DOHH2 (cell line): ENCODE measurements around the gene ZFHX2.

Experiments
- H3F3A ChIP-seq: fragments of 200-600 bp; sonication (generic), shearing (Covaris generic); 2 replicates; pipeline ENCODE4 v1.6.0; 2016; ENCODE audit warnings: antibody characterized with exemption, mild to moderate bottlenecking; ENCODE audit not compliant: control insufficient read depth, insufficient read depth
- H3K27ac ChIP-seq: fragments of 200-600 bp; sonication (generic); 2 replicates; pipeline ENCODE4 v1.5.1; 2014; ENCODE audit warnings: low read depth, mild to moderate bottlenecking, low read length, moderate library complexity
- H3K27me3 ChIP-seq: fragments of 200-600 bp; sonication (generic); 2 replicates; pipeline ENCODE4 v1.6.1; 2014; ENCODE audit warnings: mild to moderate bottlenecking, low read length, mixed read lengths; ENCODE audit not compliant: control insufficient read depth
- H3K36me3 ChIP-seq: fragments of 200-600 bp; sonication (generic); 2 replicates; pipeline ENCODE4 v1.6.1; 2014; ENCODE audit warnings: mild to moderate bottlenecking, low read length, moderate library complexity, mixed read lengths; ENCODE audit not compliant: control insufficient read depth
- H3K4me1 ChIP-seq: fragments of 200-600 bp; sonication (generic); 2 replicates; pipeline ENCODE4 v1.6.1; 2014; ENCODE audit warnings: mild to moderate bottlenecking, low read length, mixed read lengths; ENCODE audit not compliant: control insufficient read depth
- H3K4me2 ChIP-seq: fragments of 200-600 bp; sonication (generic); 2 replicates; pipeline ENCODE4 v1.6.0; 2014; ENCODE audit warnings: mild to moderate bottlenecking, low read length, moderate library complexity
- H3K4me3 ChIP-seq: fragments of 200-600 bp; sonication (generic); 2 replicates; pipeline ENCODE4 v1.5.1; 2014; ENCODE audit warnings: mild to moderate bottlenecking, low read length, mixed read lengths
- H3K79me2 ChIP-seq: fragments of 200-600 bp; sonication (generic); 2 replicates; pipeline ENCODE4 v1.6.1; 2014; ENCODE audit warnings: mild to moderate bottlenecking, low read length, mixed read lengths; ENCODE audit not compliant: control insufficient read depth
- H3K9me2 ChIP-seq: fragments of 200-600 bp; sonication (generic); replicated peaks from 2 replicates; pipeline ENCODE4 v1.6.1; 2014; ENCODE audit warnings: mild to moderate bottlenecking, low read length, mixed read lengths; ENCODE audit not compliant: control insufficient read depth
- H3K9me3 ChIP-seq: fragments of 200-600 bp; sonication (generic); 2 replicates; pipeline ENCODE4 v1.6.1; 2014; ENCODE audit warnings: antibody characterized with exemption, low read length, mixed read lengths; ENCODE audit not compliant: control insufficient read depth, insufficient read depth
- H4K20me1 ChIP-seq: fragments of 200-600 bp; sonication (generic); 2 replicates; pipeline ENCODE4 v1.6.0; 2014; ENCODE audit warnings: low read depth, mild to moderate bottlenecking, antibody characterized with exemption, low read length, moderate library complexity; ENCODE audit not compliant: control insufficient read depth, insufficient read depth
- CTCF ChIP-seq: fragments of 200-600 bp; sonication (generic); IDR thresholded peaks from one replicate; pipeline ENCODE4 v1.5.1; 2014; ENCODE audit warnings: antibody characterized with exemption, mild to moderate bottlenecking, low read depth, low read length; ENCODE audit not compliant: poor library complexity, severe bottlenecking
- EZH2phosphoT487 ChIP-seq: fragments of 200-600 bp; sonication (generic); IDR thresholded peaks from 2 replicates; pipeline ENCODE4 v1.6.1; 2017; ENCODE audit warnings: borderline replicate concordance, mild to moderate bottlenecking, antibody characterized with exemption, low read length, moderate library complexity, mixed read lengths

The ZFHX2 gene

GRCh38 chr14:23572836-23573235 is 21.3 kb upstream of the ZFHX2 start:
- Histone ChIP-seq H3K4me2 (no peak overlapping the region), H3K36me3 (no peaks in the 10 kb centered on the region), H3K4me1 (peaks cover 14% of the 10 kb centered on the region), H3K79me2 (peaks cover 3% of the 10 kb centered on the region; the same call in 1 of the 2 replicates), H3K4me3 (no peak overlapping the region), H3K27me3 (peaks cover 11% of the 10 kb centered on the region), H3K9me3 (no peaks in the 10 kb centered on the region), H3K27ac (no peak overlapping the region), H3F3A (no peaks in the 10 kb centered on the region), H3K9me2 (no peaks in the 10 kb centered on the region), H4K20me1 (no peaks in the 10 kb centered on the region)
- no peak for TF ChIP-seq EZH2phosphoT487
- TF ChIP-seq CTCF: no peak

GRCh38 chr14:23572524-23572828 is 20.9 kb upstream of the ZFHX2 start:
- Histone ChIP-seq H3K4me2 (no peak overlapping the region), H3K79me2 (peaks cover 4% of the 10 kb centered on the region), H4K20me1 (no peaks in the 10 kb centered on the region), H3K4me3 (no peak overlapping the region), H3K36me3 (no peaks in the 10 kb centered on the region), H3K4me1 (peaks cover 14% of the 10 kb centered on the region), H3K27me3 (peaks cover 8% of the 10 kb centered on the region), H3K27ac (no peak overlapping the region), H3K9me2 (no peaks in the 10 kb centered on the region), H3F3A (no peaks in the 10 kb centered on the region), H3K9me3 (no peaks in the 10 kb centered on the region)
- no peak for TF ChIP-seq CTCF
- no peak for TF ChIP-seq EZH2phosphoT487

GRCh38 chr14:23571701-23572523 is 20.3 kb upstream of the ZFHX2 start:
- Histone ChIP-seq H3K4me2 (no peak overlapping the region), H3K36me3 (peaks cover 4% of the 10 kb centered on the region; the same call in 1 of the 2 replicates), H4K20me1 (no peaks in the 10 kb centered on the region), H3K79me2 (peaks cover 10% of the 10 kb centered on the region), H3K27ac (no peak overlapping the region), H3K27me3 (peaks cover 3% of the 10 kb centered on the region; the same call in 1 of the 2 replicates), H3K9me2 (no peaks in the 10 kb centered on the region), H3K4me3 (no peak overlapping the region), H3F3A (no peaks in the 10 kb centered on the region), H3K9me3 (no peaks in the 10 kb centered on the region), H3K4me1 (peaks cover 14% of the 10 kb centered on the region)
- no peak for TF ChIP-seq CTCF
- no peak for TF ChIP-seq EZH2phosphoT487
